SK-MEL-5 (cell line): ENCODE results near the gene DENND1B. TPM values are rescaled to one million over a fixed set of nuclear protein-coding genes. Genes with fewer than 3 reads are reported as not detected.

Experiments
- DNase-seq: peaks from one replicate; pipeline ENCODE4 v3.0.0-alpha.2; 2016; ENCODE audit warnings: low read depth, low spot score
- in situ Hi-C: cut with HindIII; loops from 2 replicates; pipeline ENCODE4 v1.10.0; 2016; ENCODE audit warnings: low sequenced_read_pairs, high pct_unique_total_duplicates, low pct_unique_long_range_greater_than_20kb
- small RNA-seq, 2 experiments: library from RNA; depleted of rRNA; stranded (forward); fragments of <200 nt; gene quantifications; one replicate each; pipeline ENCODE3, GENCODE V24; 2014
- total RNA-seq: library from RNA; depleted of rRNA; stranded (reverse); fragments of >200 nt; shearing (Covaris generic); gene quantifications from 2 replicates; pipeline ENCODE4 v1.2.3, GENCODE V29; 2014; rRNA removed

DENND1B gene
- total RNA-seq, 1 experiment from 2014 or later = 4.8 TPM

DNA sequence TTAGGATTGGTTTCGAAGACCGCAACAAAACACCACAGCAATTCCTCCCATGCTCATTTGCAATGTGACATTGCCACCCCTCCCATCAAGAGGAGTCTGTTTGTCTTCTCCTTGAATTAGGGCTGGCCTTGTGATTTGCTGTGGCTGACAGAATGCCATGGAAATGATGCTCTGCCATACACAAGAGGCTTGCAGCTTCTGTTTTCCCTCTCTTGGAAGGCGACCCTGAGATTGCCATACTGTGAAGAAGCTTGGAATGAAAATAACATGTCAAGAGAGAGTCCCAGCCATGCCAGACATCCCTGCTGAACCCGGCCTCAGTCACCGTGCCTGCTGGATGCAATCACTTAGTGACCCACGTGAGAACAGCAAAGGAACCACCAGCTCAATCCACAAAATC, 294.8 kb downstream of the DENND1B start:
- no peak for DNase-seq
- in situ Hi-C loops = no loop called here

DNA sequence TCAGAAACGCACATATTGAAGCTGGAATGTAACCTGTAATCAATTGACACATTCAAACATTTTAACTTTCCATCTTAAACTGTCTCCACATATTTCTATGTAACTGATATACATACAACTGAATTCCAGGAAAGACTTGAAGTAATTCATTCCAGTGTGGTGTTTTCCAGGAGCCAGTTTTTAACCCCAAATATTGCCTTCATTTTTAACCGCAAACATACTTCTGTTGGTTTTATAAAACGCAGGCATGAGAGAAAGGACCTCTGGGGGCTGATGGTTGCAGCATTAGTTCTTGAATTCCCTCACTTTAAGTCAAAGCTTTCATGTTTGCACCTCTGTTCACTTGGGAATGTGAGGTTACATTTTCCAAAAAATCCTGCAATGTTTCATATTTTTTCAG, 303.1 kb downstream of the DENND1B start:
- in situ Hi-C loops = no loop called here
- no peak for DNase-seq

DNA sequence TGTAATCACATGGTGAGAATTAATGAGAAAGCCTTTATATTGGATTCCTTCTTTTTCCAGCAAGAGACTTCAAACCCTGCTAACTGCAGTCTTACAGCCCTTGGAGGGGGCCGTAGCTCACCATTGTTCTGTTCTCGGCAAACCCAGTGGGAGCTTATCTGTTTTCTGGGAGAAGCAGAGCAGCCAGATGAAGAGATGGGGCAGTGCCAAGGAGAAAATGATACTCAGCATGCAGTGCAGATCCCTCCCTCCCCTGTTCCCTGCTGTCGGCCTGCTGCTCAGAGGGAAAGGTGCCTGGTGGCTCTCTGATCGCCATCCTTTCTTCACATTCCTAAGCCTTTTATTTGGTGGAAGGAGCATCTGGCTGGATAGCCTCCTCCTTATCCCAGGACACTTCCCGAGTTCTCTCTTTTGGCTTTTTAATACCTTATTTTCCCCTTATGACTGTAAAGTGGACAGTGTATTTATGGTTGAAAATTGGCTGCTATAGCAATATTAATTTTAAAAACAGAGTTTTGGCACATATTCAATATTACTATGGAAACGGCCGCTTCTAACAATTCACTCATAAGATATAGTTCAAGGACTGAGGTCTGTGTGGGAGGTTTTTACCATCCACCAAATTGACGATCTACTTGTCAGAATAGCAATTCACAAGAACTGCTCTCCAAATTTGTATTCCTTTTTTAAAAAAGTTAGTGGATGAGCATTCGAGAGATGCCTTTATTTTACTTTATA, 303.9 kb downstream of the DENND1B start:
- in situ Hi-C loops = no loop called here
- DNase-seq = no peak

DNA sequence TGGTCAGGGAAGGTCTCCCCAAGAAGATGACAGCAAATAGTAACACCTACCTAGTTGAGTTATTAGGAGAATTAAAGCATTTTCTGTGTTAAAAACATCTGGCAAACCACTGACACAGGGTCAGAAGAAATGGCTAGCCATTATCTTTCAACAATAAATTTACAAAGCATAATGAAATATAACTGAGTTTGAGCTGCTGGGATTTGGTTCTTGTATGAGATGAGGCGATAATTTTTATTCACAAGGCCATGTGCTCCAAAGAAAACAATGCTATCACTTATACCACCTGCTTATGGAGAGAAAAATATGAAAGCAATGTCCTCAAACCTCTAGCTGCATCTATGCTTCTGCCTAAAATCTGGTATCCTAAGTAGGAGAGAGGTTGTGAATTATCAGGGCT, 304.9 kb downstream of the DENND1B start:
- no peak for DNase-seq
- in situ Hi-C loops = no loop called here

DNA sequence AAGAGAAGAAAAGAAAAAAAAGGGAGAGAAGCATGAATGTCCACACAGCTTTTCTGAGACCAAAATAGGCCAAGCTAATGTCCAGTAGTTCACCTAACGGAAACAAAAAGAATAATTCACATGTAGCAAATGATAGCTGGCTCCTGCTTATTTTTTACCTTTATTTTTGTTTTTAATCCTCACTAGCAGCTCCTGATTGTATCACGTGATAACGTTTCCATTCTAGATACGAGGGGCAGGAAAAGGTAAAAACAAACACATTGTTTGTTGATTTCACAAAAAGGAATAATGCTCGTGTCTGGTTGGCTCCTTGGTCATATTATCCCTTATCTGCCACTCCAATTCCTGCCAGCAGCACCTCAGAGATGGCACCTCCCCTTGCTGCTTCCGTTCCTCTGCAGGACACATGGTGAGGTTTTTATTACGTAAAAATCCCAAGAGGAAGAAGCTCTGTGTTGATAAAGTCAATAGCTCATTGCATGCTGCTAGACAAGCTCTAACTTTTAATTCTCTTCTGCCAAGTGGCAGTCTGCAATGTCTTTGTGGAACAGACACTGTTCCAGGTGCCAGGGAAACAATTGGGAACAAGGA, 305.6 kb downstream of the DENND1B start:
- no peak for DNase-seq
- in situ Hi-C loops = no loop called here

DNA sequence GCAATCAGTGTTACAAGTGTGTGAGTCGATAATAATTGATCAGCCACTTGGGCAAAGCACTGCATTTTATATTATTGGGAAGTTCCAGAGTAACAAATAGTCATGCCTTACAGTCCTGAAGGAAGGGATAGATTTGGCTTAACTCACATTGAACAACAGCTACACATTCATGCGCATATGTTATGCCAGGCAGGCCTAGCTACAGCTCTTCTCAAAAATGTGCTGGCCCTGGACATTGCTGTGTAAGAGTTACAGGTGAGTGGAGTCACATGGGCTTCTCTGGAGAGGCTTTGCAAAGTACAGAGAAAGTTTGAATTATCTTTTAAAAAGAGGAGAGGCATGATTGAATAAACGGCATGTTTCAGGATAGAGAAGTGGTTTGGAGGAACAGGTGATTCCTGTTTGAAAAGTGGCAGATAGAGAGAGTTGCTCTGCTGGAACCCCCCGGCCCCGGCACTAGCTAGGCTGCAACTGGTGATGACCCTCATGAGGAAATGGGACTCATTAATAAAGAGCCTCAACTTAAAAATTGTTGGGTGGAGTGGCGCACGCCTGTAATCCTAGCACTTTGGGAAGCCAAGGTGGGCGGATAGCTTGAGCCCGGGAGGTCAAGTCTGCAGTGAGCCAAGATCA, 306.6 kb downstream of the DENND1B start:
- DNase-seq = no peak
- in situ Hi-C loops = no loop called here

DNA sequence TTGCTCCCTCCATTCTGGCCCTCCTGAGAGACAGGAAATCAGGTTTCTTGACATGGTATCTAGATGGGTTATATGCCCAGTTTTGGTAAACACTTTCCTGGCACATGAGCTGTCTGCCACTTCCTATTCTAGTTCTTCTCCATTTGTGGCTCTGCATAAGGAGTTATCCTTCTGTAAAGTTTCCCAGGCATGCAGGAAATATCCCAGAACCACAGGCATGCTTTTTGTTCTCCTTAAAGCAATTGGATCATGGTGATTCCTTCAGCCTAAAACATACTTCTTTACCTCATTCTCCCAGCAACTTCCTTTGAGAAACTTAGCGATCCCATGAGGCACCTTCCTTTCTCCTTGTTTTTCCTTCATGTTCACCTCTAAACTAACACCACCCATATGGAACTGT, 307.4 kb downstream of the DENND1B start:
- DNase-seq = no peak
- in situ Hi-C loops = no loop called here

DNA sequence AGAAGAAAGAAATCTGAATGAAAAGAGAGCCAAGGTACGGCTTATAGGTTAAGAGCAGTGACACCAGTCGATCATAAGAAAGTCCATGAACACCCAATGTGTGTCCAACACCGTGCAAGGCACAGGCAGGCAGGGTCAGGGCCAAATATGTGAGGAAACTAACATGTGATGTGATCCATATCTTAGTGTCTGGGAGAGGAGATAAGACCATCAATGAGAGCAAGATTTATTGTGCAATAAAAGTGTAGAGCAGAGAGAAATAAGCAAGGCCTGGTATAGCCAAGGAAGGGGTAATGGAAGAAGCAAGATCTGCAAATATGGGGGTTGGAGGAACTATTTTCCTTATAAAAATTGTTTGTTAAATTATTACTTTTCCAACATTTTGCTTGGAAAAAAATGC, 308.5 kb downstream of the DENND1B start:
- DNase-seq = no peak

DNA sequence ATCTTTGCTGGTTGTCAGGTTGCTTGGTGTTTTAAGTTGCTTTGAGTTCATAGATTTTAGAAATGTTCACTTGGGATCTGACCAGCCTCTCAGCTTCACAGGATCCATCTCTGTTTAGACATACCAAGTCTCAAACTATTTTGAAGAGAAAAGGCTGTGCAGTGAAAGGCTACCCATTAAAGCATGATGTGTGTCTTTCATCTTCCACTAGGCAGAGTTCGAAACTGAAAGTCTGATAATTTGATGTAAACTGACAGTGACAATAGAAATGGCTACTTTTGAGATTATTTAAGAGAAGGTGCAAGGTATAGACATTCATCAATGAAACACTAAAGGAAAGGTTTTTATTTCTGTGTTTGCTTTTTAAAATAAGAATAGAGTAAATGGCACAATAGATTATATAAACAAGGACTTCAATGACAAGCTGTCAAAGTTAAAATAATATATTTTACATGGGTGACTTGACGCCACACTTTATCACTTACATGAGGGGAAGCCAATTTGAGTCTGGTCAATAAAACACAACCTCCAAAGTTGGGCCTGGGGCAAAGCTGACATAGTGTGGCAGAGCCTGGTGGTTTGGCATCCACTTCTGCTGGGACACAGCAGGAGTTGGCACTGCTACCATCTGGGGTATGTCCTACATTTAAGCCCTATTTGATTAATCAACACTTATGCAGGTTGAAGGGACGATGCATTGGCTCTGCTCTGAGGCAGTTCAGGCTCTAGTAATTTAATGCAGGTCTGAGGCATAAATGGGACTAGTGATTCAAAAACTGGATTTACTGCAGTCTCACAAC, 309.6 kb downstream of the DENND1B start:
- in situ Hi-C loops = no loop called here
- no peak for DNase-seq

More for the DNA sequence above, 308.5 kb downstream of the DENND1B start:
- in situ Hi-C loops = no loop called here

DNA sequence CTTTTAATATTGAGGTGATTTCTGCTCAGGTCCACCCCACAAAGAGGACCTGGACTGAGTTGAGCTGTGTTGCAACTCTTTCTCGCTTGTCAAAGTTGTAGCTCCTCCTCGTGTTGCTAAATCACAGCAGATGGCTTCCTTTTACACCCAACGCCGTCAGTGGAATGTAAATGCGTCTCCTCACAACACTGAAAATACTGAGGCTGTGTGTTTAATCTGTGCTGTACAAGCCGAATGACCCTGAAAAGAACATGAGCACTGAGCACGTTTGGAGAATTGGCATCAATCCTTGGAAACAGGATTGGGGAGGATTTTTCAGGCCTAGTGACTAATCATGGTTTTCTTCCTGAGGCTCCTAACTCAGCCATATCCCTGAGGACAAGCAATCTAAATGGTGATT, 311.2 kb downstream of the DENND1B start:
- in situ Hi-C loops = no loop called here
- DNase-seq = no peak

DNA sequence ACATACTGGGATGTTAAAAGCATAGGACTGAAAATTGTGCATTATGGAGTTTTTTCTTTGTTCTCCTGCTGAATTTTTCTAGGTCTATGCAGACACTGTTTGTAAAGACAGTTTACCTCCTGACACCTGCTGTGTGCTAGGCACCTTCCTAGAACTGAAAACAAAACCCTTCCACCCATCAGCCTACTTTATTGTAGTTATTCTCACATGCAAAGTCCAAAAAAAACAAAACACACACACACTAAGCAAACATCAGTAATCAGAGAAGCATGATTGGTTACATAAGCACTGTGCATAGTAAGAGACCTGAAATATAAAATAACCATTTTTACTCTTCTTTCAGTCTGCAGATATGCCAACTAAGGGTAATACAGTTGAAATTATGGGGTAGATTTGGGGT, 312.1 kb downstream of the DENND1B start:
- DNase-seq = no peak
- in situ Hi-C loops = no loop called here

DNA sequence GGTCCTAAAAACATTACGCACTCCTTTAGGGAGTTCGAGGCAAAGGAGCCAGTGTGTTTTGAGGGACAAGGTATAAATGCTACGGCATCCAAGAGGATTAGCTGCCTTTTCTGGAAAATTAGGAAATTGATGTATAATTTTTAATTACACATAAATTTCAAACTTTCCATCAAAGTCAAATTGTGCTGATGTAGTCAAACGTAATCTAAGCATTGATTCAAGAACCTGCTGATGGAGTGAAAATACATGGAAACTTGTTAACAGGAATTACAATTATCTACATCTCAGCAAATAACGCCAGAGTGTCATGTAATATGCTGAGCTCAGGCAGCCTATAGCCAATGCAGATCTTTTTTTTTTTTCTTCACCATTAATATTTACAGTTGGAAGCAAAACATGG, 312.7 kb downstream of the DENND1B start:
- in situ Hi-C loops = no loop called here
- DNase-seq = no peak

Small RNAs within 50 kb of the gene (small RNA-seq; reads per million reads assigned to genes)
- 0 reads per million in 2 experiments for gene RF00019

Other genes starting within 250 kb of the DENND1B start
- gene C1orf53, start 127.2 kb upstream of the DENND1B start, total RNA-seq = 3.0 and 5.1 TPM in 2 replicates
- gene LHX9, start 141.9 kb upstream of the DENND1B start, total RNA-seq = 0.98 TPM in 1 of 2 replicates, not detected in the other